ENCODE results near the gene ZMYM3. TPM values are rescaled to one million over a fixed set of nuclear protein-coding genes. Genes with fewer than 3 reads are reported as not detected.
A peak's percentile ranks its signal among the peaks of the same experiment; 100 is the strongest.
"Not testable (repeated sequence)": the region's sequence is repeated elsewhere in the genome, so short reads cannot be mapped to it uniquely, and the experiment has no call there.

The ZMYM3 gene
- total RNA-seq, result 8.5 and 12.1 TPM in 2 replicates

GRCh38 chrX:71254092-71254963 is at the start of gene ZMYM3:
ZMYM3 (minus strand) TSS chrX:71254140; CDS start chrX:71253255, 885 bp downstream.
- peak; percentile 63 to 86 for DNase-seq (ENCODE audit: low read depth in 2 of 2)

- DNase-seq (ENCODE audit: low read depth in 2 of 2), result peak in 1 of 2 donors; percentile 28
Observed at GRCh38 chrX:71302461-71303213, 48.7 kb upstream of the ZMYM3 start.

- no peak for DNase-seq (ENCODE audit: low read depth in 2 of 2)
Observed at GRCh38 chrX:71301195-71301924, 47.4 kb upstream of the ZMYM3 start, which contains the start of gene ITGB1BP2. ITGB1BP2 (plus strand) TSS chrX:71301750; CDS start chrX:71301807, 57 bp downstream.

GRCh38 chrX:71300495-71300894 is 46.6 kb upstream of the ZMYM3 start:
- DNase-seq (ENCODE audit: low read depth in 2 of 2), result not testable (repeated sequence)

GRCh38 chrX:71300064-71300463 is 46.1 kb upstream of the ZMYM3 start:
- DNase-seq (ENCODE audit: low read depth in 2 of 2), result not testable (repeated sequence)

- no peak for DNase-seq (ENCODE audit: low read depth in 2 of 2)
Observed at GRCh38 chrX:71298119-71298518, 44.2 kb upstream of the ZMYM3 start.

GRCh38 chrX:71296806-71297205 is 42.9 kb upstream of the ZMYM3 start:
- DNase-seq (ENCODE audit: low read depth in 2 of 2), result no peak

GRCh38 chrX:71292669-71293365 is 38.9 kb upstream of the ZMYM3 start:
- no peak for DNase-seq (ENCODE audit: low read depth in 2 of 2)

GRCh38 chrX:71291381-71291780 is 37.4 kb upstream of the ZMYM3 start:
- no peak for DNase-seq (ENCODE audit: low read depth in 2 of 2)

- no peak for DNase-seq (ENCODE audit: low read depth in 2 of 2)
Observed at GRCh38 chrX:71285929-71286328, 32.0 kb upstream of the ZMYM3 start.

GRCh38 chrX:71283403-71284143 is 29.6 kb upstream of the ZMYM3 start, which contains the start of gene NONO:
NONO (plus strand) TSS chrX:71283635; CDS start chrX:71290638, 7,003 bp downstream.
- DNase-seq (ENCODE audit: low read depth in 2 of 2), result peak; percentile 98

- peak; percentile 40 to 61 for DNase-seq (ENCODE audit: low read depth in 2 of 2)
Observed at GRCh38 chrX:71282514-71283402, 28.8 kb upstream of the ZMYM3 start.

- not testable (repeated sequence) for DNase-seq (ENCODE audit: low read depth in 2 of 2)
Observed at GRCh38 chrX:71281300-71281699, 27.4 kb upstream of the ZMYM3 start.

- DNase-seq (ENCODE audit: low read depth in 2 of 2), result not testable (repeated sequence)
Observed at GRCh38 chrX:71272313-71272712, 18.4 kb upstream of the ZMYM3 start.

GRCh38 chrX:71269801-71270395 is 16.0 kb upstream of the ZMYM3 start:
- no peak for DNase-seq (ENCODE audit: low read depth in 2 of 2)

- not testable (repeated sequence) for DNase-seq (ENCODE audit: low read depth in 2 of 2)
Observed at GRCh38 chrX:71268624-71269023, 14.7 kb upstream of the ZMYM3 start.

- DNase-seq (ENCODE audit: low read depth in 2 of 2), result no peak
Observed at GRCh38 chrX:71256856-71257255, 2.9 kb upstream of the ZMYM3 start.

- DNase-seq (ENCODE audit: low read depth in 2 of 2), result no peak
Observed at GRCh38 chrX:71256051-71256450, 2.1 kb upstream of the ZMYM3 start.
